ENCODE results near the gene ARMC2.

The ARMC2 gene

GRCh38 chr6:108839083-108839642 lies 9.1 kb upstream of the ARMC2 start:
- Histone ChIP-seq H4K20me1 (ENCODE audit: insufficient read depth, low read length, poor library complexity, severe bottlenecking) (no peaks in the 10 kb centered on the region), H3K9me2 (replicated peaks; ENCODE audit: low read depth, low read length) (no peaks in the 10 kb centered on the region), H3K9me3 (ENCODE audit: insufficient read depth, low read depth, low read length) (no peaks in the 10 kb centered on the region), H3K4me2 (ENCODE audit: low read depth, low read length, poor library complexity, severe bottlenecking) (no peak overlapping the region), H3F3A (ENCODE audit: low read depth) (no peaks in the 10 kb centered on the region), H3K4me3 (ENCODE audit: low read length, poor library complexity, severe bottlenecking) (no peak overlapping the region), H3K4me1 (ENCODE audit: insufficient read depth, low read length, poor library complexity, severe bottlenecking) (peaks cover 31% of the 10 kb centered on the region), H3K9ac (ENCODE audit: low read depth, low read length, poor library complexity, severe bottlenecking) (no peak overlapping the region), H2AFZ (ENCODE audit: low read length) (no peak overlapping the region), H3K27me3 (ENCODE audit: insufficient read depth, low read length, poor library complexity, severe bottlenecking) (no peaks in the 10 kb centered on the region), H3K79me2 (ENCODE audit: insufficient read depth, low read length) (no peaks in the 10 kb centered on the region), H3K36me3 (ENCODE audit: insufficient read depth, low read length) (no peaks in the 10 kb centered on the region)
- no peak for TF ChIP-seq EZH2phosphoT487 (IDR thresholded peaks at IDR 0.05; ENCODE audit: borderline replicate concordance)
- no peak for TF ChIP-seq CTCF (conservative IDR thresholded peaks at IDR 0.05; ENCODE audit: low read length)

- no peak overlapping the region for H3K4me3 ChIP-seq (ENCODE audit: low read length, poor library complexity, severe bottlenecking)
- no peak overlapping the region for H3K4me2 ChIP-seq (ENCODE audit: low read depth, low read length, poor library complexity, severe bottlenecking)
- no peaks in the 10 kb centered on the region for H3K27me3 ChIP-seq (ENCODE audit: insufficient read depth, low read length, poor library complexity, severe bottlenecking)
- no peaks in the 10 kb centered on the region for H4K20me1 ChIP-seq (ENCODE audit: insufficient read depth, low read length, poor library complexity, severe bottlenecking)
- no peak overlapping the region; the same call in 1 of the 2 replicates for H2AFZ ChIP-seq (ENCODE audit: low read length)
- H3F3A ChIP-seq (ENCODE audit: low read depth): no peaks in the 10 kb centered on the region
- H3K4me1 ChIP-seq (ENCODE audit: insufficient read depth, low read length, poor library complexity, severe bottlenecking): peaks cover 31% of the 10 kb centered on the region
- no peaks in the 10 kb centered on the region for H3K79me2 ChIP-seq (ENCODE audit: insufficient read depth, low read length)
- TF ChIP-seq EZH2phosphoT487 (IDR thresholded peaks at IDR 0.05; ENCODE audit: borderline replicate concordance) (no peak), CTCF (conservative IDR thresholded peaks at IDR 0.05; ENCODE audit: low read length) (no peak)
- no peaks in the 10 kb centered on the region for H3K36me3 ChIP-seq (ENCODE audit: insufficient read depth, low read length)
- H3K9me3 ChIP-seq (ENCODE audit: insufficient read depth, low read depth, low read length): no peaks in the 10 kb centered on the region
- no peak overlapping the region for H3K9ac ChIP-seq (ENCODE audit: low read depth, low read length, poor library complexity, severe bottlenecking)
- no peaks in the 10 kb centered on the region for H3K9me2 ChIP-seq (replicated peaks; ENCODE audit: low read depth, low read length)
These were observed 7.3 kb upstream of the ARMC2 start for GRCh38 chr6:108840919-108841318.

- Histone ChIP-seq H3K36me3 (ENCODE audit: insufficient read depth, low read length) (no peaks in the 10 kb centered on the region), H4K20me1 (ENCODE audit: insufficient read depth, low read length, poor library complexity, severe bottlenecking) (no peaks in the 10 kb centered on the region), H3K27me3 (ENCODE audit: insufficient read depth, low read length, poor library complexity, severe bottlenecking) (no peaks in the 10 kb centered on the region), H3K4me3 (ENCODE audit: low read length, poor library complexity, severe bottlenecking) (no peak overlapping the region), H3K9me3 (ENCODE audit: insufficient read depth, low read depth, low read length) (no peaks in the 10 kb centered on the region), H3F3A (ENCODE audit: low read depth) (no peaks in the 10 kb centered on the region), H3K4me1 (ENCODE audit: insufficient read depth, low read length, poor library complexity, severe bottlenecking) (peaks cover 36% of the 10 kb centered on the region), H3K9ac (ENCODE audit: low read depth, low read length, poor library complexity, severe bottlenecking) (no peak overlapping the region), H3K9me2 (replicated peaks; ENCODE audit: low read depth, low read length) (no peaks in the 10 kb centered on the region), H3K4me2 (ENCODE audit: low read depth, low read length, poor library complexity, severe bottlenecking) (no peak overlapping the region), H2AFZ (ENCODE audit: low read length) (no peak overlapping the region; the same call in 1 of the 2 replicates), H3K79me2 (ENCODE audit: insufficient read depth, low read length) (no peaks in the 10 kb centered on the region)
- TF ChIP-seq CTCF (conservative IDR thresholded peaks at IDR 0.05; ENCODE audit: low read length): no peak
- no peak for TF ChIP-seq EZH2phosphoT487 (IDR thresholded peaks at IDR 0.05; ENCODE audit: borderline replicate concordance)
These were observed 6.8 kb upstream of the ARMC2 start for GRCh38 chr6:108841377-108841855.
